K562 (cell line): ENCODE data around the gene SP2. TPM values are rescaled to one million over a fixed set of nuclear protein-coding genes. Genes with fewer than 3 reads are reported as not detected.

ENCODE experiments used
- ATAC-seq: fragments of 200-7000 bp; cut with Tn5 transposase; 3 replicates; pipeline ENCODE4 v1.9.1; 2020; ENCODE audit warnings: moderate library complexity
- BruUV-seq: library from RNA; stranded (reverse); fragments of 400-500 nt; replicated peaks from 2 replicates; lab custom pipeline; 2021; lab: Mats Ljungman, UMichigan
- CTCF ChIA-PET: fragments of 300-600 bp; formaldehyde crosslinking; extraction: SDS; loops from one replicate; lab custom pipeline; 2021; ENCODE audit warnings: low intra/inter-chr PET ratio; lab: Yijun Ruan, JAX
- POLR2A ChIA-PET: fragments of 300-600, 350-650 bp; sonication (Branson Sonifier 250); formaldehyde crosslinking; extraction: SDS; loops from one replicate; lab custom pipeline; 2021; ENCODE audit warnings: antibody characterized with exemption, inconsistent platforms; lab: Yijun Ruan, JAX
- DNase-seq, 4 experiments: peaks; one replicate each; pipeline versions ENCODE4 v3.0.0 to v3.0.0-alpha.2; 2011 to 2018; ENCODE audit warnings: low spot score in 3 of 4, mixed read lengths in 3 of 4; ENCODE audit errors: extremely low read depth in 1 of 4
- FAIRE-seq: peaks from 2 replicates; lab custom pipeline; 2011; peaks lifted over from hg19 to GRCh38; lab: Jason Lieb, UNC
- H2AFZ ChIP-seq: 2 replicates; pipeline ENCODE4 v1.6.0; 2011; ENCODE audit warnings: low read depth, low read length, control low read depth, inconsistent platforms
- H3K27ac ChIP-seq: fragments of 200-600 bp; 3 replicates; pipeline ENCODE4 v1.8.0; 2011; ENCODE audit warnings: low read depth, mild to moderate bottlenecking, control low read depth, inconsistent platforms, low read length, moderate library complexity, mixed read lengths; ENCODE audit errors: extremely low read depth
- H3K27me3 ChIP-seq, 2 experiments: fragments of 300-600 bp in 1 of 2; 2 replicates in 1 of 2; 3 replicates in 1 of 2; pipeline versions ENCODE4 v1.6.0 to v1.8.0; 2011; ENCODE audit warnings: inconsistent platforms in 2 of 2, low read length in 2 of 2, mild to moderate bottlenecking in 1 of 2, mixed read lengths in 1 of 2, moderate library complexity in 1 of 2; ENCODE audit not compliant: control insufficient read depth in 2 of 2, insufficient read depth in 2 of 2
- H3K36me3 ChIP-seq: fragments of 300-600 bp; 3 replicates; pipeline ENCODE4 v1.8.0; 2011; ENCODE audit warnings: mild to moderate bottlenecking, low read length, inconsistent platforms; ENCODE audit not compliant: control insufficient read depth, insufficient read depth
- H3K4me1 ChIP-seq, 2 experiments: fragments of 200-600 bp in 1 of 2; replicated peaks in 1 of 2; 2 replicates in 1 of 2; 3 replicates in 1 of 2; pipeline versions ENCODE4 v1.5.1 to v1.8.0; 2011; ENCODE audit warnings: inconsistent platforms in 2 of 2, low read length in 2 of 2, mild to moderate bottlenecking in 1 of 2, mixed read lengths in 1 of 2, moderate library complexity in 1 of 2; ENCODE audit not compliant: control insufficient read depth in 2 of 2, insufficient read depth in 2 of 2
- H3K4me2 ChIP-seq: 2 replicates; pipeline ENCODE4 v1.6.1; 2011; ENCODE audit warnings: low read length, control low read depth, inconsistent platforms, mixed read lengths; ENCODE audit not compliant: insufficient read depth
- H3K4me3 ChIP-seq: fragments of 200-600 bp; sonication (generic), shearing (Covaris generic); 2 replicates; pipeline ENCODE4 v1.5.1; 2016; ENCODE audit warnings: control low read depth, inconsistent platforms
- H3K79me2 ChIP-seq: fragments of 200-600 bp; 3 replicates; pipeline ENCODE4 v1.8.0; 2011; ENCODE audit warnings: low read length, inconsistent platforms; ENCODE audit not compliant: control insufficient read depth, insufficient read depth
- H3K9ac ChIP-seq, 2 experiments: 2 replicates each; pipeline versions ENCODE4 v1.6.0 to v1.6.1; 2011; ENCODE audit warnings: low read depth in 2 of 2, low read length in 2 of 2, control low read depth in 1 of 2, inconsistent platforms in 1 of 2, mild to moderate bottlenecking in 1 of 2, mixed read lengths in 1 of 2; ENCODE audit not compliant: insufficient read depth in 1 of 2
- H3K9me1 ChIP-seq: one replicate; pipeline ENCODE4 v1.6.0; 2011; ENCODE audit warnings: inconsistent platforms, mild to moderate bottlenecking, low read length, moderate library complexity; ENCODE audit not compliant: control insufficient read depth, insufficient read depth
- H3K9me3 ChIP-seq: replicated peaks from 2 replicates; pipeline ENCODE4 v1.5.1; 2011; ENCODE audit warnings: low read depth, low read length, inconsistent platforms; ENCODE audit not compliant: control insufficient read depth, insufficient read depth
- H4K20me1 ChIP-seq: replicated peaks from 2 replicates; pipeline ENCODE4 v1.6.1; 2011; ENCODE audit warnings: low read length, inconsistent platforms, mixed read lengths; ENCODE audit not compliant: control insufficient read depth, insufficient read depth
- CBFA2T2 ChIP-seq: fragments of 450-650 bp; conservative IDR thresholded peaks from 2 replicates; pipeline ENCODE4 v1.6.1; 2017; ENCODE audit warnings: mild to moderate bottlenecking
- CREM ChIP-seq: IDR thresholded peaks from 2 replicates; pipeline ENCODE4 v1.6.1; 2014; ENCODE audit warnings: antibody characterized with exemption, low read depth
- CTBP1 ChIP-seq: fragments of 450-650 bp; IDR thresholded peaks from 2 replicates; pipeline ENCODE4 v1.6.1; 2016; ENCODE audit warnings: borderline replicate concordance
- HDAC1 ChIP-seq, 2 experiments: fragments of 450-650 bp; IDR thresholded peaks; 2 replicates each; pipeline ENCODE4 v1.6.1; 2016 to 2017; ENCODE audit warnings: inconsistent platforms in 1 of 2, mild to moderate bottlenecking in 1 of 2, moderate library complexity in 1 of 2
- HDAC2 ChIP-seq: fragments of 450-650 bp; IDR thresholded peaks from 2 replicates; pipeline ENCODE4 v1.6.1; 2016; ENCODE audit warnings: mild to moderate bottlenecking
- MECOM ChIP-seq: fragments of 250-450 bp; sonication (Bioruptor Pico); IDR thresholded peaks from 2 replicates; pipeline ENCODE4 v1.8.0; 2022; ENCODE audit warnings: inconsistent platforms
- NCOA1 ChIP-seq: fragments of 450-650 bp; IDR thresholded peaks from 2 replicates; pipeline ENCODE4 v1.6.1; 2016; ENCODE audit warnings: low read depth
- RCOR1 ChIP-seq, 2 experiments: IDR thresholded peaks; 2 replicates each; pipeline ENCODE4 v1.6.1; 2012; ENCODE audit warnings: low read depth in 2 of 2, low read length in 2 of 2, borderline replicate concordance in 1 of 2, improper control_type of control experiment in 1 of 2
- SMARCA4 ChIP-seq: fragments of 450-650 bp; IDR thresholded peaks from 2 replicates; pipeline ENCODE4 v1.6.1; 2016
- ZNF699 ChIP-seq: fragments of 250-450 bp; sonication (Bioruptor Pico); IDR thresholded peaks from 2 replicates; pipeline ENCODE4 v1.8.0; 2021; ENCODE audit warnings: mild to moderate bottlenecking, moderate library complexity; ENCODE audit not compliant: insufficient replicate concordance
- WGBS: fragments of 100-300 bp; shearing (Covaris generic); methylation state at CpG from one replicate; pipeline ENCODE4 v1.1.6; 2016; ENCODE audit warnings: low coverage, mixed read lengths; ENCODE audit not compliant: insufficient coverage; ENCODE audit errors: missing lambda C conversion rate; 5-methylcytosine and 5-hydroxymethylcytosine counted together
- in situ Hi-C: fragments of 300-500 bp; cut with MboI; formaldehyde crosslinking; loops from 4 replicates; pipeline ENCODE4 v1.15.0; 2018; ENCODE audit warnings: inconsistent platforms, mixed read lengths
- intact Hi-C: fragments of 100-400 bp; cut with micrococcal nuclease; formaldehyde crosslinking; loops from 2 replicates; pipeline ENCODE4 v1.14.2; 2022
- polyA plus RNA-seq, 8 experiments: library from polyadenylated mRNA; depleted of rRNA in 4 of 8; stranded (reverse) in 5 of 8; unstranded in 3 of 8; fragments of >200 nt; fragmentation: Nextera tagmentation in 2 of 8; fragmentation: Illumina TruSeq in 1 of 8; extraction: Ambion mirVana in 2 of 8; extraction: Trizol in 1 of 8; gene quantifications; 2 replicates each; pipeline versions ENCODE4 v1.2.1 to v1.2.3, GENCODE V29; 2011 to 2014; ENCODE audit warnings: inconsistent platforms in 1 of 8, missing spikeins in 1 of 8
- total RNA-seq, 7 experiments: library from RNA; depleted of rRNA in 6 of 7; stranded (reverse); fragments of >200 nt in 6 of 7; fragmentation: Illumina TruSeq in 2 of 7; extraction: Trizol in 2 of 7; gene quantifications; 2 replicates each; pipeline versions ENCODE4 v1.2.1 to v1.2.3, GENCODE V29; 2011 to 2021; ENCODE audit warnings: low replicate concordance in 1 of 7
- TF ChIP-seq, protein P1 (sequence below): sonication (generic); formaldehyde crosslinking; IDR thresholded peaks from 2 replicates; pipeline ENCODE4 v1.8.0; 2022; ENCODE audit warnings: missing genetic modification reagents, mild to moderate bottlenecking, borderline replicate concordance
- TF ChIP-seq, protein P2 (sequence below): fragments of 450-650 bp; IDR thresholded peaks from 2 replicates; pipeline ENCODE4 v1.6.1; 2018; ENCODE audit not compliant: partially characterized antibody
- TF ChIP-seq, protein P3 (sequence below): fragments of 450-650 bp; formaldehyde crosslinking; IDR thresholded peaks from 2 replicates; pipeline ENCODE4 v1.4.0; 2020; ENCODE audit warnings: mild to moderate bottlenecking, mixed read lengths

The SP2 gene
- total and polyA plus RNA-seq, 9 of the 15 experiments (the other 6 are each of a cell fraction or from before 2014, with no cell fraction given): 0.77 to 22.3 (median 2.3) TPM

DNA sequence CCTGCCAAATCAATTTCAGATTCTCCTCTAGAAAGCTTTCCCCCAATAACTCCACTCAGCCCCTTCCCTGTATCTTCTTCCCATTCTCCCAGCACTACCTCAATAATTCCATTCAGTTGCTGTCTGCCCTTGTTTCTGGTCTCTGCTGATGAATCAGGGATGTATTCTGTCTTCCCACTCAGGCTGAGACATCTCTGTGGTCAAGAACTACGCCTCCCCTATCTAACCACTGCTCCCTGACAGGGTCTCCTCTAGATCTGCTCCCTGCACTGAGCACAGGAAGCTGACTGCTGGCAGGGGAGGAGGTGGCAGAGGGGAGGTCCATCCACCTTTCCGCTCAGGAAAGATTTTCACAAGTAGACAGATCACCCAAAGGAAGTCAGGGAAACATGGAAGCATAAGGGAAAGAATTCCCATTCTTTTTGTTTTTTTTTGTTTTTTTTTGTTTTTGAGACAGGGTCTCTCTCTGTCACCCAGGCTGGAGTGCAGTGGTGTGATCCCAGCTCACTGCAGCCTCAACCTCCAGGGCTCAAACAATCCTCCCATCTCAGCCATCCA, 16.9 kb upstream of the SP2 start:
- in situ Hi-C loops: no loop called here
- TF ChIP-seq, protein P1, sequence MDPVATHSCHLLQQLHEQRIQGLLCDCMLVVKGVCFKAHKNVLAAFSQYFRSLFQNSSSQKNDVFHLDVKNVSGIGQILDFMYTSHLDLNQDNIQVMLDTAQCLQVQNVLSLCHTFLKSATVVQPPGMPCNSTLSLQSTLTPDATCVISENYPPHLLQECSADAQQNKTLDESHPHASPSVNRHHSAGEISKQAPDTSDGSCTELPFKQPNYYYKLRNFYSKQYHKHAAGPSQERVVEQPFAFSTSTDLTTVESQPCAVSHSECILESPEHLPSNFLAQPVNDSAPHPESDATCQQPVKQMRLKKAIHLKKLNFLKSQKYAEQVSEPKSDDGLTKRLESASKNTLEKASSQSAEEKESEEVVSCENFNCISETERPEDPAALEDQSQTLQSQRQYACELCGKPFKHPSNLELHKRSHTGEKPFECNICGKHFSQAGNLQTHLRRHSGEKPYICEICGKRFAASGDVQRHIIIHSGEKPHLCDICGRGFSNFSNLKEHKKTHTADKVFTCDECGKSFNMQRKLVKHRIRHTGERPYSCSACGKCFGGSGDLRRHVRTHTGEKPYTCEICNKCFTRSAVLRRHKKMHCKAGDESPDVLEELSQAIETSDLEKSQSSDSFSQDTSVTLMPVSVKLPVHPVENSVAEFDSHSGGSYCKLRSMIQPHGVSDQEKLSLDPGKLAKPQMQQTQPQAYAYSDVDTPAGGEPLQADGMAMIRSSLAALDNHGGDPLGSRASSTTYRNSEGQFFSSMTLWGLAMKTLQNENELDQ (CRISPR knock-in tag): no peak
- no peak for TF ChIP-seq NCOA1
- TF ChIP-seq CBFA2T2: peak; percentile 20
- TF ChIP-seq, protein P2, sequence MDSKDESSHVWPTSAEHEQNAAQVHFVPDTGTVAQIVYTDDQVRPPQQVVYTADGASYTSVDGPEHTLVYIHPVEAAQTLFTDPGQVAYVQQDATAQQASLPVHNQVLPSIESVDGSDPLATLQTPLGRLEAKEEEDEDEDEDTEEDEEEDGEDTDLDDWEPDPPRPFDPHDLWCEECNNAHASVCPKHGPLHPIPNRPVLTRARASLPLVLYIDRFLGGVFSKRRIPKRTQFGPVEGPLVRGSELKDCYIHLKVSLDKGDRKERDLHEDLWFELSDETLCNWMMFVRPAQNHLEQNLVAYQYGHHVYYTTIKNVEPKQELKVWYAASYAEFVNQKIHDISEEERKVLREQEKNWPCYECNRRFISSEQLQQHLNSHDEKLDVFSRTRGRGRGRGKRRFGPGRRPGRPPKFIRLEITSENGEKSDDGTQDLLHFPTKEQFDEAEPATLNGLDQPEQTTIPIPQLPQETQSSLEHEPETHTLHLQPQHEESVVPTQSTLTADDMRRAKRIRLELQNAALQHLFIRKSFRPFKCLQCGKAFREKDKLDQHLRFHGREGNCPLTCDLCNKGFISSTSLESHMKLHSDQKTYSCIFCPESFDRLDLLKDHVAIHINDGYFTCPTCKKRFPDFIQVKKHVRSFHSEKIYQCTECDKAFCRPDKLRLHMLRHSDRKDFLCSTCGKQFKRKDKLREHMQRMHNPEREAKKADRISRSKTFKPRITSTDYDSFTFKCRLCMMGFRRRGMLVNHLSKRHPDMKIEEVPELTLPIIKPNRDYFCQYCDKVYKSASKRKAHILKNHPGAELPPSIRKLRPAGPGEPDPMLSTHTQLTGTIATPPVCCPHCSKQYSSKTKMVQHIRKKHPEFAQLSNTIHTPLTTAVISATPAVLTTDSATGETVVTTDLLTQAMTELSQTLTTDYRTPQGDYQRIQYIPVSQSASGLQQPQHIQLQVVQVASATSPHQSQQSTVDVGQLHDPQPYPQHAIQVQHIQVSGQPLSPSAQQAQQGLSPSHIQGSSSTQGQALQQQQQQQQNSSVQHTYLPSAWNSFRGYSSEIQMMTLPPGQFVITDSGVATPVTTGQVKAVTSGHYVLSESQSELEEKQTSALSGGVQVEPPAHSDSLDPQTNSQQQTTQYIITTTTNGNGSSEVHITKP: peak; percentile 79
- 0 out of 2 replicates have a peak, but pooled peaks have one; percentile 26 for TF ChIP-seq SMARCA4
- peak in 1 of 2 experiments; percentile 59; a peak in 1 of 4 replicates for TF ChIP-seq HDAC1 (IDR thresholded peaks at IDR 0.05)
- TF ChIP-seq MECOM (CRISPR knock-in tag): 0 out of 2 replicates have a peak, but pooled peaks have one; percentile 42
- TF ChIP-seq RCOR1 (IDR thresholded peaks at IDR 0.05; ENCODE audit: borderline replicate concordance in 1 of 2, low read depth in 2 of 2, low read length in 2 of 2): peak in 1 of 2 experiments; percentile 16; a peak in 1 of 4 replicates
- 0 out of 2 replicates have a peak, but pooled peaks have one; percentile 48 for TF ChIP-seq HDAC2
- TF ChIP-seq CREM: 0 out of 2 replicates have a peak, but pooled peaks have one; percentile 8
- TF ChIP-seq, protein P3, sequence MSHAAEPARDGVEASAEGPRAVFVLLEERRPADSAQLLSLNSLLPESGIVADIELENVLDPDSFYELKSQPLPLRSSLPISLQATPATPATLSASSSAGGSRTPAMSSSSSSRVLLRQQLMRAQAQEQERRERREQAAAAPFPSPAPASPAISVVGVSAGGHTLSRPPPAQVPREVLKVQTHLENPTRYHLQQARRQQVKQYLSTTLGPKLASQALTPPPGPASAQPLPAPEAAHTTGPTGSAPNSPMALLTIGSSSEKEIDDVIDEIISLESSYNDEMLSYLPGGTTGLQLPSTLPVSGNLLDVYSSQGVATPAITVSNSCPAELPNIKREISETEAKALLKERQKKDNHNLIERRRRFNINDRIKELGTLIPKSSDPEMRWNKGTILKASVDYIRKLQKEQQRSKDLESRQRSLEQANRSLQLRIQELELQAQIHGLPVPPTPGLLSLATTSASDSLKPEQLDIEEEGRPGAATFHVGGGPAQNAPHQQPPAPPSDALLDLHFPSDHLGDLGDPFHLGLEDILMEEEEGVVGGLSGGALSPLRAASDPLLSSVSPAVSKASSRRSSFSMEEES (CRISPR knock-in tag): no peak
- peak; percentile 57; the same call in 1 of the 2 replicates for TF ChIP-seq CTBP1
- no peak for TF ChIP-seq ZNF699 (CRISPR knock-in tag)

More for the DNA sequence above, 16.9 kb upstream of the SP2 start:
- ChIA-PET POLR2A (interaction anchor here (0.6 to 0.8 kb wide), 4 partner anchors 17 to 70 kb away, joined by 3 read pairs; no protein-coding TSS in a partner anchor), CTCF (no interaction called here)
- Histone ChIP-seq H3K9me1 (no peaks in the 10 kb centered on the region), H4K20me1 (no peaks in the 10 kb centered on the region), H3K9ac (no peak overlapping the region), H3K4me2 (no peak overlapping the region), H3K4me3 (no peak overlapping the region), H3K27me3 (no peaks in the 10 kb centered on the region), H3K9me3 (no peaks in the 10 kb centered on the region), H3K36me3 (no peaks in the 10 kb centered on the region), H3K4me1 (peaks cover 35 to 40% of the 10 kb centered on the region in 2 experiments), H3K79me2 (no peaks in the 10 kb centered on the region), H2AFZ (no peak overlapping the region), H3K27ac (no peak overlapping the region)
- intact Hi-C loops: no loop called here
- FAIRE-seq: peak; percentile 96
- DNase-seq: peak; percentile 37 to 69 (median 47)
- BruUV-seq: no TSS peak
- peak; percentile 52 for ATAC-seq
- WGBS: 8% methylated on average over 2 of the region's 2 CpGs
